Activated T-helper 17 cell treated with anti-CD3 and anti-CD28 coated beads, Interleukin-2, amount 50 U/mL, for 72 hours (primary cell): ENCODE measurements around the gene SOX6. TPM values are rescaled to one million over a fixed set of nuclear protein-coding genes. Genes with fewer than 3 reads are reported as not detected.

Experiments used
- ATAC-seq: fragments of 150-1000 bp; cut with Tn5 transposase; replicated peaks from 2 replicates; pipeline ENCODE4 v1.10.0; 2021; ENCODE audit warnings: mild to moderate bottlenecking, moderate library complexity
- H3K27ac Mint-ChIP-seq: one replicate; pipeline ENCODE4 v1.8.0; 2022; ENCODE audit warnings: mixed read lengths
- H3K27me3 Mint-ChIP-seq: one replicate; pipeline ENCODE4 v1.8.0; 2022; ENCODE audit warnings: mixed read lengths
- H3K36me3 Mint-ChIP-seq: one replicate; pipeline ENCODE4 v1.8.0; 2022; ENCODE audit warnings: low read depth, mild to moderate bottlenecking, mixed read lengths
- H3K4me1 Mint-ChIP-seq: one replicate; pipeline ENCODE4 v1.8.0; 2022; ENCODE audit warnings: mixed read lengths
- H3K4me3 Mint-ChIP-seq: one replicate; pipeline ENCODE4 v1.8.0; 2022; ENCODE audit warnings: mild to moderate bottlenecking, mixed read lengths
- H3K9me3 Mint-ChIP-seq: one replicate; pipeline ENCODE4 v1.8.0; 2022; ENCODE audit warnings: mixed read lengths
- total RNA-seq, 2 donors: library from RNA; stranded (reverse); gene quantifications; one replicate each; pipeline ENCODE4 v1.2.3, GENCODE V29; 2022

The SOX6 gene
- total RNA-seq, 2 donors from 2014 or later, result 0.11 TPM; not detected in 1

- no peaks in the 10 kb centered on the region for H3K9me3 Mint-ChIP-seq
- H3K4me1 Mint-ChIP-seq, result no peaks in the 10 kb centered on the region
- ATAC-seq, result no peak
- H3K4me3 Mint-ChIP-seq, result no peak overlapping the region
- H3K36me3 Mint-ChIP-seq, result no peaks in the 10 kb centered on the region
- no peak overlapping the region for H3K27ac Mint-ChIP-seq
- H3K27me3 Mint-ChIP-seq, result no peaks in the 10 kb centered on the region
These were observed 328.7 kb downstream of the SOX6 start for GRCh38 chr11:16027621-16028020.

GRCh38 chr11:16026849-16027248 is 329.5 kb downstream of the SOX6 start:
- Mint-ChIP-seq H3K4me1 (no peaks in the 10 kb centered on the region), H3K27me3 (no peaks in the 10 kb centered on the region), H3K4me3 (no peak overlapping the region), H3K36me3 (no peaks in the 10 kb centered on the region), H3K27ac (no peak overlapping the region), H3K9me3 (no peaks in the 10 kb centered on the region)
- ATAC-seq, result no peak

GRCh38 chr11:16018931-16019330 is 337.4 kb downstream of the SOX6 start:
- Mint-ChIP-seq H3K9me3 (no peaks in the 10 kb centered on the region), H3K4me3 (no peak overlapping the region), H3K4me1 (no peaks in the 10 kb centered on the region), H3K27me3 (no peaks in the 10 kb centered on the region), H3K36me3 (no peaks in the 10 kb centered on the region), H3K27ac (no peak overlapping the region)
- ATAC-seq, result no peak

- Mint-ChIP-seq H3K36me3 (no peaks in the 10 kb centered on the region), H3K4me1 (no peaks in the 10 kb centered on the region), H3K27me3 (no peaks in the 10 kb centered on the region), H3K27ac (no peak overlapping the region), H3K4me3 (no peak overlapping the region), H3K9me3 (no peaks in the 10 kb centered on the region)
- ATAC-seq, result no peak
These were observed 339.9 kb downstream of the SOX6 start for GRCh38 chr11:16016468-16016829.

GRCh38 chr11:16015741-16016467 is 340.4 kb downstream of the SOX6 start:
- Mint-ChIP-seq H3K27ac (no peak overlapping the region), H3K9me3 (no peaks in the 10 kb centered on the region), H3K4me3 (no peak overlapping the region), H3K4me1 (no peaks in the 10 kb centered on the region), H3K27me3 (no peaks in the 10 kb centered on the region), H3K36me3 (no peaks in the 10 kb centered on the region)
- ATAC-seq, result no peak

- ATAC-seq, result no peak
- no peak overlapping the region for H3K4me3 Mint-ChIP-seq
- H3K27ac Mint-ChIP-seq, result no peak overlapping the region
- no peaks in the 10 kb centered on the region for H3K36me3 Mint-ChIP-seq
- no peaks in the 10 kb centered on the region for H3K9me3 Mint-ChIP-seq
- no peaks in the 10 kb centered on the region for H3K4me1 Mint-ChIP-seq
- H3K27me3 Mint-ChIP-seq, result no peaks in the 10 kb centered on the region
These were observed 342.6 kb downstream of the SOX6 start for GRCh38 chr11:16013649-16014275.

- Mint-ChIP-seq H3K4me3 (no peak overlapping the region), H3K27me3 (no peaks in the 10 kb centered on the region), H3K27ac (no peak overlapping the region), H3K9me3 (no peaks in the 10 kb centered on the region), H3K36me3 (no peaks in the 10 kb centered on the region), H3K4me1 (no peaks in the 10 kb centered on the region)
- ATAC-seq, result no peak
These were observed 343.1 kb downstream of the SOX6 start for GRCh38 chr11:16013242-16013641.

GRCh38 chr11:16012125-16012751 is 344.1 kb downstream of the SOX6 start:
- Mint-ChIP-seq H3K27me3 (no peaks in the 10 kb centered on the region), H3K4me3 (no peak overlapping the region), H3K4me1 (no peaks in the 10 kb centered on the region), H3K36me3 (no peaks in the 10 kb centered on the region), H3K9me3 (peaks cover 2% of the 10 kb centered on the region), H3K27ac (no peak overlapping the region)
- no peak for ATAC-seq

- no peak overlapping the region for H3K27ac Mint-ChIP-seq
- H3K27me3 Mint-ChIP-seq, result no peaks in the 10 kb centered on the region
- ATAC-seq, result no peak
- H3K9me3 Mint-ChIP-seq, result peaks cover 3% of the 10 kb centered on the region
- H3K4me1 Mint-ChIP-seq, result no peaks in the 10 kb centered on the region
- H3K36me3 Mint-ChIP-seq, result no peaks in the 10 kb centered on the region
- no peak overlapping the region for H3K4me3 Mint-ChIP-seq
These were observed 344.9 kb downstream of the SOX6 start for GRCh38 chr11:16011396-16011795.

GRCh38 chr11:16009021-16009420 is 347.3 kb downstream of the SOX6 start:
- ATAC-seq, result no peak
- Mint-ChIP-seq H3K4me3 (no peak overlapping the region), H3K27me3 (no peaks in the 10 kb centered on the region), H3K4me1 (no peaks in the 10 kb centered on the region), H3K27ac (no peak overlapping the region), H3K9me3 (peaks cover 3% of the 10 kb centered on the region), H3K36me3 (no peaks in the 10 kb centered on the region)

GRCh38 chr11:16007514-16007913 is 348.8 kb downstream of the SOX6 start:
- no peaks in the 10 kb centered on the region for H3K27me3 Mint-ChIP-seq
- no peaks in the 10 kb centered on the region for H3K4me1 Mint-ChIP-seq
- no peak for ATAC-seq
- H3K4me3 Mint-ChIP-seq, result no peak overlapping the region
- H3K9me3 Mint-ChIP-seq, result peaks cover 3% of the 10 kb centered on the region
- no peaks in the 10 kb centered on the region for H3K36me3 Mint-ChIP-seq
- no peak overlapping the region for H3K27ac Mint-ChIP-seq

GRCh38 chr11:16002942-16003341 is 353.4 kb downstream of the SOX6 start:
- no peak for ATAC-seq
- Mint-ChIP-seq H3K27me3 (no peaks in the 10 kb centered on the region), H3K4me3 (no peak overlapping the region), H3K9me3 (peaks cover 3% of the 10 kb centered on the region), H3K27ac (no peak overlapping the region), H3K36me3 (no peaks in the 10 kb centered on the region), H3K4me1 (no peaks in the 10 kb centered on the region)

GRCh38 chr11:16001899-16002426 is 354.4 kb downstream of the SOX6 start:
- H3K36me3 Mint-ChIP-seq, result no peaks in the 10 kb centered on the region
- ATAC-seq, result no peak
- H3K4me3 Mint-ChIP-seq, result no peak overlapping the region
- no peak overlapping the region for H3K27ac Mint-ChIP-seq
- H3K27me3 Mint-ChIP-seq, result no peaks in the 10 kb centered on the region
- H3K4me1 Mint-ChIP-seq, result no peaks in the 10 kb centered on the region
- H3K9me3 Mint-ChIP-seq, result no peaks in the 10 kb centered on the region

- no peak for ATAC-seq
- no peak overlapping the region for H3K4me3 Mint-ChIP-seq
- H3K9me3 Mint-ChIP-seq, result no peaks in the 10 kb centered on the region
- H3K27me3 Mint-ChIP-seq, result no peaks in the 10 kb centered on the region
- H3K36me3 Mint-ChIP-seq, result no peaks in the 10 kb centered on the region
- no peaks in the 10 kb centered on the region for H3K4me1 Mint-ChIP-seq
- H3K27ac Mint-ChIP-seq, result no peak overlapping the region
These were observed 355.2 kb downstream of the SOX6 start for GRCh38 chr11:16001044-16001568.

GRCh38 chr11:16000065-16000464 is 356.3 kb downstream of the SOX6 start:
- ATAC-seq, result no peak
- no peak overlapping the region for H3K4me3 Mint-ChIP-seq
- H3K9me3 Mint-ChIP-seq, result no peaks in the 10 kb centered on the region
- no peak overlapping the region for H3K27ac Mint-ChIP-seq
- H3K4me1 Mint-ChIP-seq, result no peaks in the 10 kb centered on the region
- H3K27me3 Mint-ChIP-seq, result no peaks in the 10 kb centered on the region
- H3K36me3 Mint-ChIP-seq, result no peaks in the 10 kb centered on the region
